ENCODE data around the gene DIO2. TPM values are rescaled to one million over a fixed set of nuclear protein-coding genes. Genes with fewer than 3 reads are reported as not detected.

DIO2 gene
- total RNA-seq, 1 donor from 2014 or later, result 58.4 TPM

DNA sequence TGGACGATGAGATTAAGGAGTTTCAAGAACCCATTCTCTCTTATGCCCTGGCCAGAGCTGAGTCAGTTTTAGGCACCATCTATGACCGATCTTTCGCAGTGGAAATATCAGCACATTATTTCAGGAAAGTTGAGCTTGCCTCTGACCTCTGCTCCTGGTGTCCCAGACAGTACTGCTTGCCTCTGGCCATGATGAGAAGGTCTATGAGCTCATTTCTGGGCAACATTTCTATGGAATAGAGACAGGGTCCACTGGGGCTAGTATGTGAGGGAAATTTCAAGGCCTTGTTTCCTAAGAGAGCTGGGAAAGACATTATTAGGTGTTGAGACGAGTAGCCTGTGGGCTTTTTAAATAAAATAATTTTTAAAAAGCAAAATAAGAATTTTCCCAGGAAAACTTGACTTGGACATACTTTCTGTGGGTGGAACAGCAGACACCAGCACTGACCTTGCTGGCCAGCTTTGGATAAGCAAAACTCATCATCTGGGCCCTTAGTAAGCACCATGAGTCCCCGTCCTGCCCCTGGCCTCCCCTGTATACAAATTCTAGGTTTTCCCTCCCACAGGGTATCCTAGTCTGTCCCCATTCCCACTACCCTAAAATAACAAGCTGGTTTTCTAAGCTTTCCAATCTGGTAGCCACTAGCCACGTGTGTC, 43.4 kb downstream of the DIO2 start:
- ATAC-seq, result no peak

DNA sequence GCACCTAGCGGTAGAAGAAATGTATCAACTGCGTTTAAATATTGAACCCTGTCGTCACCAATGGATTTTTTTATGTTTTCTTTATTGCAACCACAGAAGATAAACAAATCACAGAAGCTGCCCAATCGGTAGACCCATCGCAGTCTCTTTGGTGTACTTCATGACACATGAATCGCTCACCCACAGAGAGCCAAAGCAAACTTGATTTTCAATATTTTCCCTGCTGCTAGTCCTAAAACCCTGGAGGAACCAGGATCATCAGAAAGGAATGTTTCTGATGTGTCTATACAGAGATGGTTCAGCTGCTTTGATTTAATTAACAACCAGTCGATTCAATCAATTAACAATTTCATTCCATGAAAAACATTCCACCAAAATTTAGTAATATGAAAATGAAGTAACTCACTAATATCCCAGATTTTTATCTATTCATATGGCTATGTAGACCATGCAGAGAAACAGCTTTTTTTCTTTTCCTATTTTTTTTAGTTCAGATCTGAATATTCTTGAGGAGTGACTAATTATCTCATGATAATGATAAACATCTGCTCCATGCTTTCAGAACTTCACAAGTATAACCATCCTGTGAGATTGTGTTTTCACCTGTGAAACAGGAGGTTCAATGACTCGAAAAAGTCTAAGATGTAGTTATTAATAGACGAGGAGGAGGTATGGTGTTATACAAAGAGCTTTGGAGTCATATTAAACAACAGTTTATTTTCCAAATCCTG, 46.1 kb downstream of the DIO2 start:
- no peak for ATAC-seq

DNA sequence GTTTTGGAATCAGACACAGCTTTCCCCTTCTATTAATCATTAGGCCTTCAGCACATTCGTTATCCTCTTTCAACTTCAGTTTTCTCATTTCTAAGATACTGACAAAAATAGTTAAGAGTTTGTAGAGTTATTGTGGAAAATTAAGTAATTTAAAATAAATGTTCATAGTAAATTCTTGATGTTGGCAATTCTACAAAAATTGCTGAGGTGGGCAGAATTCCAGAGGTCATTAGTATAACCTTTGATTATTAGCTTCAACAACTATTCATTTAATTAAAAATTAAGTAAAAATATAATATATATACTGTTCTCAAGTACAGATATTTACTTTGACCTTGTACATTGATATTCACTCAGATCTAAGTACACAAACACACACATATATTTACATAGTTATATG, 58.5 kb downstream of the DIO2 start:
- no peak for ATAC-seq

DNA sequence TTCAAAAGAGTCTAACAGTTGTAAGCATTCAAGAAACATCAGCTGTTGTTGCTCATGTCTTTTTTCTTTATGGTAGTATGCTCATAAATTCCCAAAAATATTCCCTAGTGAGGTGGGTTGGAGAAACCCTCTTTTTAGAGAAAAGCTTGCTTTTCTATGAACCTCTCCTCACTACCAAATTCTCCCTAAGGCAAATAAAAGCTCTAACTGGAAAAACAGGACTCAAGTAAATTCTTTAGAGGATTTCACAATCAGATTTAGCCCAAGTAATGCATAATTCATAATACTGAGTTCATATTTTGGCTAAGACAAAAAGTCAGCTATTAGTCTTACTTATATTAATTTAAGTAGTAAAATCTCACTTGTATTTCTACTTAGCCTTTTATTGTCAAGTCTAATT, 59.1 kb downstream of the DIO2 start:
- peak; percentile 49 for ATAC-seq

DNA sequence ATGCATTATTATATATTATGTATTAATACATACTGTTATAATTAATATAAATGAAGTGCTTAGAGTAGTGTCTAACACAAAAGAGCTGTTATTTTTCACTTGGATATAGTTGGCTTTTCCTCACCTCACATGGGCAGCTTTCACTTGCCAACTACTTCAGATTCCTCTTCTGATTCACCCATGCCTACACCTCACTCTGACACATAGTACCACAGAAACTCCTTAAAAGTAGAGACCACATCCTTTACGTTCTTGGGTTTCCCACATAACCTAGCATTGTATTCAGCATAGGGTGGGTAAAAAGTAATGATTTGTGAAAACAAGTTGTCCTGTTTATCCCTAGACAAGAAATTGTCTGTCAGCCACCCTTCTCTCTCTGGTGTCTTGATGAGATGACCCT, 61.0 kb downstream of the DIO2 start:
- peak; percentile 45 for ATAC-seq
